Neutrophil (primary cell): ENCODE results near the gene IGFL3.

ENCODE experiments used
- H3K27ac ChIP-seq: fragments of 200-600 bp; sonication (generic); 2 replicates; pipeline ENCODE4 v1.5.1; 2016; ENCODE audit warnings: mild to moderate bottlenecking, moderate library complexity
- H3K27me3 ChIP-seq: fragments of 200-600 bp; sonication (generic); 2 replicates; pipeline ENCODE4 v1.6.0; 2016; ENCODE audit warnings: mild to moderate bottlenecking
- H3K36me3 ChIP-seq: fragments of 200-600 bp; sonication (generic); 2 replicates; pipeline ENCODE4 v1.5.1; 2017
- H3K4me1 ChIP-seq, 2 experiments: fragments of 200-600 bp in 1 of 2; sonication (generic) in 1 of 2; 1 replicate in 1 of 2; 2 replicates in 1 of 2; pipeline versions ENCODE4 v1.5.1 to v1.6.1; 2013 to 2016; ENCODE audit warnings: low read depth in 1 of 2, low read length in 1 of 2, mild to moderate bottlenecking in 1 of 2, moderate library complexity in 1 of 2; ENCODE audit not compliant: control insufficient read depth in 1 of 2, insufficient read depth in 1 of 2
- H3K4me3 ChIP-seq, 2 experiments: fragments of 200-600 bp in 1 of 2; sonication (generic) in 1 of 2; 1 replicate in 1 of 2; 2 replicates in 1 of 2; pipeline ENCODE4 v1.5.1; 2013 to 2016; ENCODE audit warnings: low read depth in 1 of 2, low read length in 1 of 2, mild to moderate bottlenecking in 1 of 2, moderate library complexity in 1 of 2
- H3K9me3 ChIP-seq: fragments of 200-600 bp; sonication (generic); 2 replicates; pipeline ENCODE4 v1.5.1; 2016
- TF ChIP-seq, protein P1 (sequence below): fragments of 200-600 bp; sonication (generic); IDR thresholded peaks from 2 replicates; pipeline ENCODE4 v1.5.1; 2016; ENCODE audit warnings: antibody characterized with exemption

Gene IGFL3

DNA sequence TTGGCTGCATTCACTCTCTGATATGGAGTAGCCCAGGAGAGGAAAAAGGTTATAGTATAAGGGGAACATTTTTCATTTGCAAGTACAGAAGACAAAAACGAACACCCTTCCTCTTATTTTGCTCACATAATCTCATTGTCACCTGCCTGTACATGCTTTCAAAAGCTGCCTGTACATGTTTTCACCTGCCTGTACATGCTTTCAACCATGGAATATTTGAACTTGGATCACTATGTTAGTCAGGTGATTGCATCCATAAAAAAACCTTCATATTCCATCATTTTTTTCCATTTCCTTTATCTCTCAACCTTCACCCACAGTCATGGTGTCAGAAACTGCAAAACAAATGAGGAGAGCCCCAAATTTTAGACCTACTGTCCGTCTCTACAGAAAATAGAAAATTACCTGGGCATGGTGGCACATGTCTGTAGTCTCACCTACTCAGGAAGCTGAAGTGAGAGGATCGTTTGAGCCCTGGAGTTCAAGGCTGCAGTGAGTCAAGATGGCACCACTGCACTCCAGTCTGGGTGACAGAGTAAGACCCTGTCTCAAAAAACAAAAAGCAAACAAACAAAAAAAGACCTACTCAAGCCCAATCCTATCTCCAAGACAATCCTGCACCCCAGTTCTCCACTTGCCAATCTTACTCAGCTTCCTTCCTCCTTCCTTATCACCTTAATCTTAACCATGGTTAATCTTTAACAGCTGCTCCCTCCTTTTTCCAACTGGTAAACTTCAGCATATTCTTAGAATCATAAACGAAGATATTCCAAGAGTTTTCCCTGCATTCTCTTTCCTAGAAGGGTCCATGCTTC is 35.1 kb upstream of the IGFL3 start:
- TF ChIP-seq, protein P1, sequence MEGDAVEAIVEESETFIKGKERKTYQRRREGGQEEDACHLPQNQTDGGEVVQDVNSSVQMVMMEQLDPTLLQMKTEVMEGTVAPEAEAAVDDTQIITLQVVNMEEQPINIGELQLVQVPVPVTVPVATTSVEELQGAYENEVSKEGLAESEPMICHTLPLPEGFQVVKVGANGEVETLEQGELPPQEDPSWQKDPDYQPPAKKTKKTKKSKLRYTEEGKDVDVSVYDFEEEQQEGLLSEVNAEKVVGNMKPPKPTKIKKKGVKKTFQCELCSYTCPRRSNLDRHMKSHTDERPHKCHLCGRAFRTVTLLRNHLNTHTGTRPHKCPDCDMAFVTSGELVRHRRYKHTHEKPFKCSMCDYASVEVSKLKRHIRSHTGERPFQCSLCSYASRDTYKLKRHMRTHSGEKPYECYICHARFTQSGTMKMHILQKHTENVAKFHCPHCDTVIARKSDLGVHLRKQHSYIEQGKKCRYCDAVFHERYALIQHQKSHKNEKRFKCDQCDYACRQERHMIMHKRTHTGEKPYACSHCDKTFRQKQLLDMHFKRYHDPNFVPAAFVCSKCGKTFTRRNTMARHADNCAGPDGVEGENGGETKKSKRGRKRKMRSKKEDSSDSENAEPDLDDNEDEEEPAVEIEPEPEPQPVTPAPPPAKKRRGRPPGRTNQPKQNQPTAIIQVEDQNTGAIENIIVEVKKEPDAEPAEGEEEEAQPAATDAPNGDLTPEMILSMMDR: no peak
- Histone ChIP-seq H3K36me3 (no peaks in the 10 kb centered on the region), H3K27me3 (peaks cover 47% of the 10 kb centered on the region), H3K9me3 (no peaks in the 10 kb centered on the region), H3K27ac (no peak overlapping the region), H3K4me1 (no peaks in the 10 kb centered on the region), H3K4me3 (no peak overlapping the region)

DNA sequence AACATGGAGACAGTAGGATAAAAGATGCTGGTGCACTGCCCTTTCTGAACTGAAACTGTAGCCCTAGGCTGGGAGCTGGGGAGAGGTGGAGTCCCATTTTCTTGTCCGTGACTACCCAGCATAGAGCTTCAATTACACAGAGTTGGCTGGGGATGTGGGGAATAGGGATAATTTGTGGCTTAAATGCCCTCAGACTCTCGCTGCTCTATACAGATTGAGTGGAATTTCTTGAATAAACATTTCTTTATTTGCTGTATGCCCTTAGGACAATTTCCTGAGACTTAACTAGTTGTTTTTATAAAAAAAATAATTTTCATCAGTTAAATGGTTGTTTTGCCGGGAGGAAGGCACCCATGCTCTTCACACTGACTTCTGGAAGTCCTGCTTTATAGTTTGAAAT is 30.7 kb upstream of the IGFL3 start:
- TF ChIP-seq, protein P1: no peak
- Histone ChIP-seq H3K27me3 (peaks cover 74% of the 10 kb centered on the region), H3K9me3 (no peaks in the 10 kb centered on the region), H3K36me3 (no peaks in the 10 kb centered on the region), H3K4me1 (no peaks in the 10 kb centered on the region), H3K27ac (no peak overlapping the region), H3K4me3 (no peak overlapping the region)

DNA sequence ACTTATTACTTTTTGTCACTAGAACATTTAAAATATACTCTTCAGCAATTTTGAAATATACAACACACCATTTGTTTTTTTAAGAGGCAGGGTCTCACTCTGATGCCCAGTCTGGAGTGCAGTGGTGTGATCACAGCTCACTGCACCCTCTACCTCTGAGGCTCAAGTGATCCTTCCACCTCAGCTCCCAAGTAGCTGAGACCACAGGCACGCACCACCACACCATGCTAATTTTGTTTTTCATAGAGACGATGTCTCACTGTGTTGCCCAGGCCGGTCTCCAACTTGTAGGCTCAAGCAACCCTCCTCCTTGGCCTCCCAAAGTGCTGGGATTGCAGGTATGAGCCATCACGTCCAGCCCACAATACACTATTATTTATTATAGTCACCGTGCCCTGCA is 26.1 kb upstream of the IGFL3 start:
- no peaks in the 10 kb centered on the region for H3K4me1 ChIP-seq
- H3K4me3 ChIP-seq: no peak overlapping the region
- peaks cover 73% of the 10 kb centered on the region for H3K27me3 ChIP-seq
- TF ChIP-seq, protein P1: no peak
- no peaks in the 10 kb centered on the region for H3K9me3 ChIP-seq
- no peak overlapping the region for H3K27ac ChIP-seq
- no peaks in the 10 kb centered on the region for H3K36me3 ChIP-seq

DNA sequence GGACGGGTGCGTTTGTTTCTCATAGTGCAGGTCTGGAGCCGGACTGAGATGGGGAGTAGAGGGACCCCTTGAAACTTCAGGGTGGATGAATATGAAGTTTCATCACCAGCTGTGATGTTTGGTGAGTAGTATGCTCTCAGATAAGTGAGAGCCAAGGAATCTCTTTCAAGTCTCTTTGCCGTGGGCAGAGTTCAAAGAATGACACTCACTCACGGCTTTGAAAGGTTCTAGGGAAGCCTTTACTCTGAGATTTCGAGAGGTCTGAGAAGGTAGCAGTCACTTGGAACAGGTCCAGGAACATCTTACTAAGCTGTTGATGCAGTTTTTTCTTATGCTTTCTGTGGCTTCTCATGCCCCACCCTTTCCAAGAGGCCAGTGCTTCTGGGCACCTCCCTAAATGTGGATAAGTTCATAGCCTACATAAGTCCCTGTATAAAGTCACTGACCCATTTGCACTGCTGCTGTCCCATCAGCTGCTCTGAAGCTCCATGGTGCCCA is 23.4 kb upstream of the IGFL3 start, which contains the start of gene IGFL2:
Gene IGFL2, plus strand, starts transcription at position 448 of the 498 bp plus-strand sequence. Its CDS starts 41 bp downstream, at position 489.
- no peaks in the 10 kb centered on the region for H3K36me3 ChIP-seq
- TF ChIP-seq, protein P1: no peak
- H3K4me1 ChIP-seq: no peaks in the 10 kb centered on the region
- H3K27me3 ChIP-seq: peaks cover 76% of the 10 kb centered on the region
- no peaks in the 10 kb centered on the region for H3K9me3 ChIP-seq
- H3K4me3 ChIP-seq: no peak within 1 kb of the TSS
- H3K27ac ChIP-seq: no peak within 1 kb of the TSS

DNA sequence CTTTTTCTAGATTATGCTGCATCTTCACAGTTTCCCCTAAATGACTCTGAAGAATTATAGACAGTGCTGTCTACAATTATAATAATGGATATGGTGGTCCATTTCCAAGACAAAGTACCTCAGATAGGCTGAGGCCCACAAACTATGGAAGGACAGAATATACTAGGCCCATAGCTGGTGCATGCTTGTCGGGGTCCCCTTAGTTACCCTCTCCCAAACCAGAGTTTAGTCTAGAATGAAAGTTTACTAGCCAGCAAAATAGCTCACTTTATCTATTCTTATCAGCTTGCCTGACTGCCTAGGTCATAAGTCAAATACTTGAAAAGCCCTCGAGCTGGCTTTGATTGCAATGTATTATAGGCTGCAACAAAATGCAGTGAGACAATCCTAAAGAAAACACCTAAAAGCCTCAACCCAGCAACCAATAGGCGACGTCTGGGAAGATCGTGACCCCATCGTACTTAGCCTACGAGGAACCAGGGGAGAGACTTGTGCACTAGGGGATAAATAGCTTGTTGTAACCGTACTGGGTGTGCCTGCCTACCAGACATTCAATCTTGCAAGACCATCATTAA is 22.8 kb upstream of the IGFL3 start:
- no peak overlapping the region for H3K27ac ChIP-seq
- no peaks in the 10 kb centered on the region for H3K9me3 ChIP-seq
- TF ChIP-seq, protein P1: no peak
- peaks cover 82% of the 10 kb centered on the region for H3K27me3 ChIP-seq
- H3K36me3 ChIP-seq: no peaks in the 10 kb centered on the region
- H3K4me3 ChIP-seq: no peak overlapping the region
- no peaks in the 10 kb centered on the region for H3K4me1 ChIP-seq
